ENCODE data around the gene ZPLD1. TPM values are rescaled to one million over a fixed set of nuclear protein-coding genes. Genes with fewer than 3 reads are reported as not detected.

The ZPLD1 gene
- total and polyA plus RNA-seq, 2 of the 8 experiments (the other 6 are each of a cell fraction or from before 2014, with no cell fraction given) = not detected

GRCh38 chr3:102400766-102401165 lies 34.0 kb upstream of the ZPLD1 start:
- no peaks in the 10 kb centered on the region for H3K79me2 ChIP-seq (ENCODE audit: control insufficient read depth in 1 of 2, insufficient read depth in 2 of 2, low read length in 2 of 2)
- no peak overlapping the region for H2AFZ ChIP-seq (ENCODE audit: low read length)
- H3K27ac ChIP-seq (ENCODE audit: low read depth, low read length) = no peak overlapping the region
- no peak overlapping the region for H3K4ac ChIP-seq (replicated peaks; ENCODE audit: insufficient read length, low read depth, low read length)
- no peak overlapping the region for H2BK20ac ChIP-seq (ENCODE audit: low read length)
- no peak overlapping the region for H4K5ac ChIP-seq (ENCODE audit: insufficient read length, low read depth, low read length)
- no peak for DNase-seq (ENCODE audit: low read depth in 1 of 2, low spot score in 2 of 2)
- no peaks in the 10 kb centered on the region for H3K4me1 ChIP-seq (replicated peaks in 1 of 4; ENCODE audit: control insufficient read depth in 3 of 4, insufficient read depth in 4 of 4, low read length in 3 of 4)
- H3K23me2 ChIP-seq (ENCODE audit: low read depth, low read length) = no peaks in the 10 kb centered on the region
- 90% methylated on average over 2 of the region's 2 CpGs; no CpG with 5 or more reads in 1 of the 2 experiments for WGBS, 2 experiments (ENCODE audit: extremely low coverage in 1 of 2, insufficient coverage in 1 of 2, insufficient read length in 1 of 2, insufficient replicate concordance in 2 of 2, low coverage in 1 of 2, low lambda C conversion rate in 2 of 2, missing lambda C conversion rate in 1 of 2)
- H4K91ac ChIP-seq (replicated peaks; ENCODE audit: insufficient read length, low read length) = no peak overlapping the region
- H4K8ac ChIP-seq (ENCODE audit: extremely low read depth, insufficient read depth, low read length) = no peak overlapping the region
- no peak overlapping the region for H3K56ac ChIP-seq (replicated peaks; ENCODE audit: insufficient read length, low read depth, low read length)
- H2BK15ac ChIP-seq (ENCODE audit: low read length) = no peak overlapping the region
- H3K27me3 ChIP-seq (replicated peaks in 1 of 4; ENCODE audit: control insufficient read depth in 3 of 4, extremely low read depth in 1 of 4, insufficient read depth in 3 of 4, low read length in 3 of 4) = no peaks in the 10 kb centered on the region
- H3K9ac ChIP-seq (replicated peaks in 1 of 4; ENCODE audit: extremely low read depth in 1 of 4, low read depth in 3 of 4, low read length in 3 of 4) = no peak overlapping the region
- no peak overlapping the region for H3K23ac ChIP-seq (ENCODE audit: insufficient read length)
- CTCF ChIA-PET (ENCODE audit: partially characterized antibody) = interaction anchor here (0.6 to 1.5 kb wide), 5 partner anchors 10 to 88 kb away, joined by 3 read pairs; no protein-coding TSS in a partner anchor
- no peaks in the 10 kb centered on the region for H4K20me1 ChIP-seq (replicated peaks in 1 of 2; ENCODE audit: control insufficient read depth in 1 of 2, insufficient read depth in 2 of 2, low read length in 2 of 2)
- POLR2A ChIA-PET (ENCODE audit: partially characterized antibody) = no interaction called here
- H2AK5ac ChIP-seq (ENCODE audit: low read depth, low read length) = no peak overlapping the region
- no peak overlapping the region for H2BK5ac ChIP-seq (ENCODE audit: low read depth, low read length)
- no peak for FAIRE-seq
- H2BK120ac ChIP-seq (replicated peaks; ENCODE audit: low read depth, low read length) = no peak overlapping the region
- H3K4me2 ChIP-seq (ENCODE audit: insufficient read depth in 1 of 2, low read depth in 2 of 2, low read length in 2 of 2) = no peak overlapping the region
- no peak overlapping the region for H3K4me3 ChIP-seq (ENCODE audit: extremely low read depth in 1 of 4, insufficient read depth in 2 of 4, low read depth in 3 of 4, low read length in 4 of 4)
- no peaks in the 10 kb centered on the region for H3K79me1 ChIP-seq (ENCODE audit: low read depth, low read length)
- H2BK12ac ChIP-seq (ENCODE audit: low read depth, low read length) = no peak overlapping the region
- H3K14ac ChIP-seq (ENCODE audit: insufficient read length) = no peak overlapping the region
- no peaks in the 10 kb centered on the region for H3K36me3 ChIP-seq (ENCODE audit: control insufficient read depth in 2 of 4, insufficient read depth in 4 of 4, low read length in 3 of 4)
- H3K9me3 ChIP-seq (ENCODE audit: insufficient read depth in 2 of 2, low read depth in 1 of 2, low read length in 1 of 2) = no peaks in the 10 kb centered on the region
- no peak overlapping the region for H3K18ac ChIP-seq (ENCODE audit: extremely low read depth, low read length)
- TF ChIP-seq, protein P1, sequence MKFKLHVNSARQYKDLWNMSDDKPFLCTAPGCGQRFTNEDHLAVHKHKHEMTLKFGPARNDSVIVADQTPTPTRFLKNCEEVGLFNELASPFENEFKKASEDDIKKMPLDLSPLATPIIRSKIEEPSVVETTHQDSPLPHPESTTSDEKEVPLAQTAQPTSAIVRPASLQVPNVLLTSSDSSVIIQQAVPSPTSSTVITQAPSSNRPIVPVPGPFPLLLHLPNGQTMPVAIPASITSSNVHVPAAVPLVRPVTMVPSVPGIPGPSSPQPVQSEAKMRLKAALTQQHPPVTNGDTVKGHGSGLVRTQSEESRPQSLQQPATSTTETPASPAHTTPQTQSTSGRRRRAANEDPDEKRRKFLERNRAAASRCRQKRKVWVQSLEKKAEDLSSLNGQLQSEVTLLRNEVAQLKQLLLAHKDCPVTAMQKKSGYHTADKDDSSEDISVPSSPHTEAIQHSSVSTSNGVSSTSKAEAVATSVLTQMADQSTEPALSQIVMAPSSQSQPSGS (IDR thresholded peaks at IDR 0.05; ENCODE audit: low read length) = no peak
- no peak for TF ChIP-seq FOSL1 (IDR thresholded peaks at IDR 0.05; ENCODE audit: insufficient read depth, low read depth, low read length)
- no peak for TF ChIP-seq SAP30 (IDR thresholded peaks at IDR 0.05; ENCODE audit: insufficient read depth, insufficient replicate concordance, low read length)
- TF ChIP-seq BRCA1 (IDR thresholded peaks at IDR 0.05; ENCODE audit: low read depth, low read length) = no peak
- TF ChIP-seq KDM1A (IDR thresholded peaks at IDR 0.05; ENCODE audit: borderline replicate concordance, low read length) = no peak
- TF ChIP-seq TAF1 (IDR thresholded peaks at IDR 0.05; ENCODE audit: low read depth, low read length) = no peak
- no peak for TF ChIP-seq USF2 (IDR thresholded peaks at IDR 0.05; ENCODE audit: low read length)
- TF ChIP-seq YY1 (IDR thresholded peaks at IDR 0.05; ENCODE audit: low read depth, low read length) = no peak
- no peak for TF ChIP-seq MAFK (IDR thresholded peaks at IDR 0.05; ENCODE audit: low read depth, low read length)
- TF ChIP-seq GTF2F1 (IDR thresholded peaks at IDR 0.05; ENCODE audit: borderline replicate concordance, low read depth, low read length) = no peak
- TF ChIP-seq, protein P2, sequence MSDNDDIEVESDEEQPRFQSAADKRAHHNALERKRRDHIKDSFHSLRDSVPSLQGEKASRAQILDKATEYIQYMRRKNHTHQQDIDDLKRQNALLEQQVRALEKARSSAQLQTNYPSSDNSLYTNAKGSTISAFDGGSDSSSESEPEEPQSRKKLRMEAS (IDR thresholded peaks at IDR 0.05) = no peak
